Measurements from ENCODE around the gene PLA2G4B.

PLA2G4B gene

DNA sequence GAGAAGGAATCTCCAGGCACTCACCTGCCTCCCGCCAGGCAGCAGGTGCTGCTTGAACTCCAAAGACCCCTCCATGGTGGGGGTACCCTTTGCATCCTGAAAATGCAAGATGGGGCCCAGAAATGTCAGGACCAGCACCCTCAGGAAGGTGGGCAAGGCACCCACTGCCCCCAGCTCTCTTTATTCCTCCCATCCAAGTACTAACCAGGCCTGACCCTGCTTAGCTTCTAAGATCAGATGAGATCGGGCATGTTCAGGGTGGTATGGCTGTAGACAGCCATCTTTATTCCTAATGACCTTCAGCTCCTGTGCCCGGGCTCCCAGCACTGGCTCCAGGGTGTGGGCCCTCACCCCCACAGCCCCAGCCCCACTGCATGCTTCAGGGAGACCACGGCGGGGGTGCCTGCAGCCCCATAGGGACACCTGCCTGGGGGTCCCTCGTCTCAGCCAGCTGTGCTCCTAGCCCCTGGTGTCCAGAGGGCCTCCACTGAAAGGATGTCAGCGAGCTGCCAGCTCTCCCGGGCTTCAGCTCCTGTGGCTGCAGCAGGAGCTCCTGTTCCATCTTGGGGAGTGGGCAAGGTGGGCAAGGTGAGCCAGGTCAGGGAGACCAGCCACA, 13.2 kb downstream of the PLA2G4B start:
- no peak for DNase-seq

DNA sequence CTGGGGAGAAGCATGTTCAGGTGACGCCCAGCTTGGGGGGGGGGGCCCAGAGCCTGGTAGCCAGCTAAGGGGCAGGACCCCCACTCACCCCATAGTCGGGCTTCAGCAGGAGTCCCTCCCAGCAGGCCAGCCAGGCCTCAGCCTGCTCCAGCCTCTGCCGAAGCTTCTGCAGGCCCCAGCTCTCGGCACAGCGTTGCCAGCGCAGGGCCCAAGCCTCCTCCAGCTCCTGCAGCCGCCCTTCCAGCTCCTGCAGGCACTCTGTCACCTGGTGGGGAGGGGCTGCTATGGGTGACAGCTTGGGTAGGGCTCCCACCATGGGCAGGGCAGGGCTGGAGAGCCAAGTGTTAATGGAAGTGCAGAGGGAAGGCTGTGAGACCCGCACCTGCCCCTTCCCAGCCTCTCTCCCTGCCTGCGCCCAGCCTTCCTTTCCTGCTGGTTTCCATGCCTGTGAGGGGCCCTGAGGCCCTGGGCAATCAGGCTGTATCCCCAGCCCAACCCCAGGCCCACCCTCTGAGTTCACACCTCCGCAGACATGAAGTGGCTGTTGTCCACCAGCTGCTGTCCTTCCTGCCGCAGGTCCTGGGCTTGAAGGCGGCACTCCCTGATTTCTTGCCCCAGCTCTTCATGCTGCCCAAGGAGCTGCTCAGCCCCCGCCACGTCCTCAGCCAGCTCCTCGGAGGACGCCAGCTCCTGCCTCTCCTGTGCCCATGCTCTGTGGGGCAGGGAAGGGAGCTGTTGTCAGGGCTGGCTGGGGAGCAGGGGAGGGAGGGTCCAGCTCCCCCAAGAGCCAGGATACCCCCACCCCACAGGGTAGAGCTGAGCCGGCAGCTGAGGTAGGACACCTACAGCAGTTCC, 14.3 kb downstream of the PLA2G4B start:
- no peak for DNase-seq

DNA sequence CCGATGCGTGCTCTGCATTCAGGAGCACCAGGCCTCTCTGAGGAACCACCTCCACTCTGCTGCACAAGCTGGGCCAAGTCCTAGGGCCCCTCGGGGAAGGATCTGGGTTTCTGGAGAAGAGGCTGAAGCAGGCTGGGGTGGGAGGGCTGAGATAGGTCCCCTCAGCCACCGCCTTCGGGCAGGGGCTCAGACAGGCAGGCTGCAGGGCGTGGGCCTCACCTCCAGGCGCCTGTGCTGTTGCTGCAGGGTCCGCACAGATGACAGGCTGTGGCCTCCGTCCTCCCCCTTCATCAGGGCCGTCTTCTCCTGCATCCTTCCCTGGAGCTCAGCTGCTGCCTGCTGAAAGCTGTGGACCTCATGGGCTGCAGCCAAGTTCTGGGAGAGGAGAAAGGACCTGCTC, 15.2 kb downstream of the PLA2G4B start:
- no peak for DNase-seq

GRCh38 chr15:41854443-41854842, 15.8 kb downstream of the PLA2G4B start:
- no peak for DNase-seq

DNA sequence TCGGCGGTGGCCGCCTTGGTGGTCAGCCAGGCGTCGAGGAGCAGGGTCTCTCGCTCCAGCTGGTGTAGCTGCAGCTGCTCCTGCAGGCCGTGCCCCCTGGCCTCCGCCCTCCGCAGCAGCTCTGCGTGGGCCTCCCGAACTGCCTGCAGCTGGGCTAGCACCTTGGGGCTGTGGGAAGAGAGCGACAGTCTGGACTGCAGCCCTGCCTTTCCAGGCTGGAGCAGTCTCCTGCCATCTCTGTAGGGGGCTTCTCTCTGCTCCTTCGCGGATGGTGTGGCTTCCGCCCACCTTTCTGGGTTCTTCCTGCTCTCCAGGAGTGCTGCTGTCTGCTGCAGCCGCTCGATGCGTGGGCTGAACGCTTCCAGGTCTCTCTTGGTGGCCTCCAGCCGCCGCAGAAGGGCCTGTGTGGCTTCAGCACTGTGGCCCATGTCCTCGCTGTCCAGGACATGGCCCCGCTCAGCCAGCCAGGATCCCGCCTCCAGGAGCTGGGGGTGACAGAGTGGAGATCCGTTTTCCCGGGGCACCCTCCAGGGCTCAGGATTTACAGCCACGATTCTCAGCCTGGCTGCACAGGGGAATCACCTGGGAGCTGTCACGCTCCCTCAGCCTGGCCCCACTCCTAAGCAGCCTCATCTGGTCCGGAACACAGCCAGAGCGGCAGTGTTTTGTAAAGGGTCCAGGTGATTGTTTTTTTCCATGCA, 16.8 kb downstream of the PLA2G4B start:
- peak; percentile 57 for DNase-seq

- no peak for DNase-seq
Observed at GRCh38 chr15:41856262-41856661, 17.6 kb downstream of the PLA2G4B start.

- no peak for DNase-seq
Observed at GRCh38 chr15:41856716-41857115, 18.1 kb downstream of the PLA2G4B start.

GRCh38 chr15:41857316-41857715, 18.7 kb downstream of the PLA2G4B start:
- no peak for DNase-seq

- DNase-seq: no peak
Observed at GRCh38 chr15:41858756-41859155, 20.1 kb downstream of the PLA2G4B start.

GRCh38 chr15:41860049-41860828, 21.6 kb downstream of the PLA2G4B start:
- DNase-seq: no peak

- DNase-seq: no peak
Observed at GRCh38 chr15:41861736-41862356, 23.2 kb downstream of the PLA2G4B start.

GRCh38 chr15:41862515-41863116, 24.0 kb downstream of the PLA2G4B start:
- no peak for DNase-seq

GRCh38 chr15:41865490-41866055, 26.9 kb downstream of the PLA2G4B start:
- DNase-seq: no peak

- peak; percentile 41 for DNase-seq
Observed at GRCh38 chr15:41866263-41866703, 27.6 kb downstream of the PLA2G4B start.

DNA sequence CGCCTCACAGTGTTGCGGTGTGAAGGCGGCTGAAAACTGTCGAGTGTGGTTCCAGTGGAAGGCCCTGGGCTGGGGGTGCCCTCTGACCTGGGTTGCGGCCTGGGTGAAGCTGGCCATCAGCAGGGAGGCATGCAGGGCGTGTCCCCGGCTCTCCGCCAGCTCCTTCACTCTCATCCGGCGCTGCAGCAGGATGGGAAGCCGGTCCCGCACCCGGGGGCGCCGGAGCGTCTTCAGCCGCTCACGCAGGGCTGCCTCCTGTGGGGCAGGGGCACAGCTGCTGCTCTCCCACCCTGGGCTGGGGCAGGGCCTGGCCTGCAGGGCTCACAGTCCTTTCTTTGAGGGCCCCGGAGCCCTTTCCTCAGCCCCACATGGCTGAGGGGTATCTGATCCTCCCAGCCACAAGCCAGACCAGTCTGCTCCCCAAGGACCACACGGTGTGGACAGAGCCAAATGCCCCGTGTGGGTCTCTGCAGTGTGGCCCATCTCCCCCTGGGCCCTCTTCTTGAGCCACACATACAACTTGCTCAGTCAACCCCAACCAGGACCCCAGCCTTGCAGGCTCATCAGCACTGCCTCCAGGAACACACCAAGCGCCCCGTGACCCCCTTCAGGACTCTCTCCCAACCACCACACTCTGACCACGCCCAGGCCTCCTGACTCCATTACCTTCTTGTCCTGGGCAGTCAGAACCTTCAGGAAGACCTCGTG, 28.4 kb downstream of the PLA2G4B start:
- DNase-seq: no peak

- DNase-seq: no peak
Observed at GRCh38 chr15:41868321-41868720, 29.7 kb downstream of the PLA2G4B start.

- DNase-seq: no peak
Observed at GRCh38 chr15:41869770-41870688, 31.4 kb downstream of the PLA2G4B start.

DNA sequence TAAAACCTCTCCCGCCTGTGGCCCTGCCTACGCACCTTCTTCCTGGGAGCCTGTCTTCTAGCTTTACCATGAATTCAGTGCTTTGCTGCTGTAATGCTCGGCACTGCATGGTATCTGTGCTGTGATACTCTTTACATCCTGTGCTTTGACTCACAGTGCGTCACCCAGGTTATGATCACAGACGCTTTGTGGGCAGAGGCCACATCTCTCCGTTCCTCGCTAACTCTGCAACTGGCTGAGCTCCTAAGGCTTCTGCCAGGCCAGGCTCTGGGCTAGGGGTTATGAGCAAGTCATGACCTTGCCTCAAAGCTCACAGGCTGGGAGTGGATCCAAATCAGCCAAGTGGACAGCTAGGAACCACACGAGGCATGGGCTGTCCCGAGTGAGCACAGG, 32.0 kb downstream of the PLA2G4B start:
- no peak for DNase-seq

GRCh38 chr15:41871175-41871905, 32.7 kb downstream of the PLA2G4B start:
- no peak for DNase-seq
